H9 (cell line): ENCODE results near the gene ENO4. TPM values are rescaled to one million over a fixed set of nuclear protein-coding genes. Genes with fewer than 3 reads are reported as not detected.

ENCODE experiments used
- DNase-seq: peaks from one replicate; pipeline ENCODE4 v3.0.0-alpha.2; 2017
- H2AFZ ChIP-seq: one replicate; pipeline ENCODE4 v1.6.1; 2013; ENCODE audit warnings: mild to moderate bottlenecking, low read length, control low read depth, moderate library complexity
- H2AK5ac ChIP-seq: 2 replicates; pipeline ENCODE4 v1.6.1; 2013; ENCODE audit warnings: low read length, control low read depth, mixed read lengths; ENCODE audit not compliant: insufficient read length
- H2BK120ac ChIP-seq: one replicate; pipeline ENCODE4 v1.6.1; 2013; ENCODE audit warnings: low read depth, mild to moderate bottlenecking, low read length, control low read depth, inconsistent platforms; ENCODE audit not compliant: poor library complexity, severe bottlenecking
- H2BK12ac ChIP-seq: 2 replicates; pipeline ENCODE4 v1.6.1; 2013; ENCODE audit warnings: low read length, control low read depth, mixed read lengths, low read depth; ENCODE audit not compliant: insufficient read length
- H2BK15ac ChIP-seq: 2 replicates; pipeline ENCODE4 v1.6.1; 2013; ENCODE audit warnings: low read depth, low read length, control low read depth
- H2BK20ac ChIP-seq: one replicate; pipeline ENCODE4 v1.6.1; 2013; ENCODE audit warnings: low read depth, mild to moderate bottlenecking, low read length, control low read depth, inconsistent platforms; ENCODE audit not compliant: poor library complexity, severe bottlenecking
- H2BK5ac ChIP-seq: 2 replicates; pipeline ENCODE4 v1.6.1; 2013; ENCODE audit warnings: low read length, control low read depth, mixed read lengths; ENCODE audit not compliant: insufficient read length
- H3K14ac ChIP-seq: 2 replicates; pipeline ENCODE4 v1.6.1; 2013; ENCODE audit warnings: low read length, control low read depth; ENCODE audit not compliant: insufficient read depth
- H3K18ac ChIP-seq: 2 replicates; pipeline ENCODE4 v1.6.1; 2013; ENCODE audit warnings: low read depth, mild to moderate bottlenecking, mixed read lengths, low read length, control low read depth; ENCODE audit not compliant: insufficient read length
- H3K23ac ChIP-seq: 2 replicates; pipeline ENCODE4 v1.6.1; 2013; ENCODE audit warnings: low read length, control low read depth, mixed read lengths, low read depth; ENCODE audit not compliant: insufficient read length
- H3K23me2 ChIP-seq: 2 replicates; pipeline ENCODE4 v1.6.1; 2013; ENCODE audit warnings: low read depth, mild to moderate bottlenecking, mixed read lengths, low read length, control low read depth; ENCODE audit not compliant: insufficient read length, poor library complexity, severe bottlenecking
- H3K27ac ChIP-seq: 2 replicates; pipeline ENCODE4 v1.5.1; 2013; ENCODE audit warnings: low read length, control low read depth, mixed read lengths, low read depth; ENCODE audit not compliant: insufficient read length
- H3K27me3 ChIP-seq: 2 replicates; pipeline ENCODE4 v1.6.1; 2013; ENCODE audit warnings: low read length, control low read depth, inconsistent platforms; ENCODE audit not compliant: insufficient read depth
- H3K4ac ChIP-seq: 2 replicates; pipeline ENCODE4 v1.6.1; 2013; ENCODE audit warnings: low read depth, mild to moderate bottlenecking, control low read depth, inconsistent platforms, low read length, moderate library complexity
- H3K4me1 ChIP-seq: 2 replicates; pipeline ENCODE4 v1.6.1; 2013; ENCODE audit warnings: low read length, control low read depth, inconsistent platforms; ENCODE audit not compliant: insufficient read depth
- H3K4me2 ChIP-seq: 2 replicates; pipeline ENCODE4 v1.6.1; 2013; ENCODE audit warnings: low read length, control low read depth, mixed read lengths; ENCODE audit not compliant: insufficient read length, insufficient read depth
- H3K56ac ChIP-seq: 2 replicates; pipeline ENCODE4 v1.6.1; 2013; ENCODE audit warnings: low read depth, mild to moderate bottlenecking, mixed read lengths, low read length, control low read depth; ENCODE audit not compliant: insufficient read length
- H3K79me1 ChIP-seq: 2 replicates; pipeline ENCODE4 v1.6.1; 2013; ENCODE audit warnings: low read depth, mild to moderate bottlenecking, moderate library complexity, low read length, control low read depth, inconsistent platforms; ENCODE audit not compliant: insufficient read depth, poor library complexity, severe bottlenecking
- H3K79me2 ChIP-seq: 2 replicates; pipeline ENCODE4 v1.6.1; 2013; ENCODE audit warnings: low read length, control low read depth, inconsistent platforms; ENCODE audit not compliant: insufficient read depth
- H3K9ac ChIP-seq: 2 replicates; pipeline ENCODE4 v1.6.1; 2013; ENCODE audit warnings: low read length, control low read depth, mixed read lengths; ENCODE audit not compliant: insufficient read length; ENCODE audit errors: extremely low read depth
- H3K9me3 ChIP-seq: one replicate; pipeline ENCODE4 v1.6.1; 2013; ENCODE audit warnings: low read depth, low read length, inconsistent platforms; ENCODE audit not compliant: control insufficient read depth
- H3T11ph ChIP-seq: one replicate; pipeline ENCODE4 v1.6.1; 2013; ENCODE audit warnings: mild to moderate bottlenecking, low read length, control low read depth, inconsistent platforms
- H4K20me1 ChIP-seq: one replicate; pipeline ENCODE4 v1.6.1; 2013; ENCODE audit not compliant: control insufficient read depth, insufficient read length, insufficient read depth
- H4K5ac ChIP-seq: 2 replicates; pipeline ENCODE4 v1.6.1; 2013; ENCODE audit warnings: low read depth, mild to moderate bottlenecking, mixed read lengths, low read length, control low read depth; ENCODE audit not compliant: insufficient read length
- H4K8ac ChIP-seq: replicated peaks from 2 replicates; pipeline ENCODE4 v1.6.1; 2013; ENCODE audit warnings: low read length, control low read depth, mixed read lengths, low read depth; ENCODE audit not compliant: insufficient read length
- H4K91ac ChIP-seq: 2 replicates; pipeline ENCODE4 v1.6.1; 2013; ENCODE audit warnings: low read depth, mild to moderate bottlenecking, moderate library complexity, mixed read lengths, low read length, control low read depth; ENCODE audit not compliant: insufficient read length
- H3K27ac Mint-ChIP-seq, 3 experiments: 2 replicates in 2 of 3; 3 replicates in 1 of 3; pipeline ENCODE4 v1.8.0; 2020 to 2021; ENCODE audit warnings: mixed read lengths in 3 of 3, mild to moderate bottlenecking in 1 of 3, moderate library complexity in 1 of 3
- H3K27me3 Mint-ChIP-seq: 2 replicates; pipeline ENCODE4 v1.8.0; 2021; ENCODE audit warnings: low read depth, mild to moderate bottlenecking, moderate library complexity, mixed read lengths
- H3K36me3 Mint-ChIP-seq, 3 experiments: 2 replicates in 2 of 3; 3 replicates in 1 of 3; pipeline ENCODE4 v1.8.0; 2020 to 2021; ENCODE audit warnings: low read depth in 3 of 3, mixed read lengths in 3 of 3; ENCODE audit not compliant: insufficient read depth in 1 of 3
- H3K4me1 Mint-ChIP-seq, 2 experiments: 2 replicates each; pipeline ENCODE4 v1.8.0; 2020; ENCODE audit warnings: mixed read lengths in 2 of 2
- H3K4me3 Mint-ChIP-seq, 2 experiments: 2 replicates in 1 of 2; 3 replicates in 1 of 2; pipeline ENCODE4 v1.8.0; 2020 to 2021; ENCODE audit warnings: mild to moderate bottlenecking in 2 of 2, mixed read lengths in 2 of 2, moderate library complexity in 1 of 2
- H3K9me3 Mint-ChIP-seq, 2 experiments: 2 replicates in 1 of 2; 3 replicates in 1 of 2; pipeline ENCODE4 v1.8.0; 2020; ENCODE audit warnings: mild to moderate bottlenecking in 2 of 2, mixed read lengths in 2 of 2, moderate library complexity in 1 of 2
- CTCF ChIP-seq: fragments of 200-600 bp; sonication (generic); conservative IDR thresholded peaks from 3 replicates; pipeline ENCODE4 v1.8.0; 2021; ENCODE audit warnings: antibody characterized with exemption, mild to moderate bottlenecking
- WGBS: extraction: QIAGEN DNeasy Blood & Tissue Kit; methylation state at CpG from one replicate; pipeline ENCODE4 v1.1.7; 2013; ENCODE audit warnings: missing lambda C conversion rate, low lambda C conversion rate, mixed read lengths; ENCODE audit not compliant: insufficient read length; ENCODE audit errors: extremely low coverage; 5-methylcytosine and 5-hydroxymethylcytosine counted together
- long read RNA-seq: library from polyadenylated mRNA; unstranded; transcript quantifications from one replicate; pipeline ENCODE4 v2.0.0, GENCODE V29; 2020
- total RNA-seq: library from RNA; stranded (reverse); gene quantifications from 2 replicates; pipeline ENCODE4 v1.2.1, GENCODE V29; 2021

ENO4 gene, protein sequence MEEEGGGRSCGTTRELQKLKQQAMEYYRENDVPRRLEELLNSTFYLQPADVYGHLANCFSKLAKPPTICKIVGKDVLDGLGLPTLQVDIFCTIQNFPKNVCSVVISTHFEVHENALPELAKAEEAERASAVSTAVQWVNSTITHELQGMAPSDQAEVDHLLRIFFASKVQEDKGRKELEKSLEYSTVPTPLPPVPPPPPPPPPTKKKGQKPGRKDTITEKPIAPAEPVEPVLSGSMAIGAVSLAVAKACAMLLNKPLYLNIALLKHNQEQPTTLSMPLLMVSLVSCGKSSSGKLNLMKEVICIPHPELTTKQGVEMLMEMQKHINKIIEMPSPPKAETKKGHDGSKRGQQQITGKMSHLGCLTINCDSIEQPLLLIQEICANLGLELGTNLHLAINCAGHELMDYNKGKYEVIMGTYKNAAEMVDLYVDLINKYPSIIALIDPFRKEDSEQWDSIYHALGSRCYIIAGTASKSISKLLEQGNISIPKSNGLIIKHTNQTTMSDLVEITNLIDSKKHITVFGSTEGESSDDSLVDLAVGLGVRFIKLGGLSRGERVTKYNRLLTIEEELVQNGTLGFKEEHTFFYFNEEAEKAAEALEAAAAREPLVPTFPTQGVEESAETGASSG
- 0.18 and 0.26 TPM in 2 replicates for total RNA-seq
- long read RNA-seq, partial matches to known transcripts: 0 of 2 reads
- long read RNA-seq, other reads (novel, unspliced or antisense): 2 of 2 reads

DNA sequence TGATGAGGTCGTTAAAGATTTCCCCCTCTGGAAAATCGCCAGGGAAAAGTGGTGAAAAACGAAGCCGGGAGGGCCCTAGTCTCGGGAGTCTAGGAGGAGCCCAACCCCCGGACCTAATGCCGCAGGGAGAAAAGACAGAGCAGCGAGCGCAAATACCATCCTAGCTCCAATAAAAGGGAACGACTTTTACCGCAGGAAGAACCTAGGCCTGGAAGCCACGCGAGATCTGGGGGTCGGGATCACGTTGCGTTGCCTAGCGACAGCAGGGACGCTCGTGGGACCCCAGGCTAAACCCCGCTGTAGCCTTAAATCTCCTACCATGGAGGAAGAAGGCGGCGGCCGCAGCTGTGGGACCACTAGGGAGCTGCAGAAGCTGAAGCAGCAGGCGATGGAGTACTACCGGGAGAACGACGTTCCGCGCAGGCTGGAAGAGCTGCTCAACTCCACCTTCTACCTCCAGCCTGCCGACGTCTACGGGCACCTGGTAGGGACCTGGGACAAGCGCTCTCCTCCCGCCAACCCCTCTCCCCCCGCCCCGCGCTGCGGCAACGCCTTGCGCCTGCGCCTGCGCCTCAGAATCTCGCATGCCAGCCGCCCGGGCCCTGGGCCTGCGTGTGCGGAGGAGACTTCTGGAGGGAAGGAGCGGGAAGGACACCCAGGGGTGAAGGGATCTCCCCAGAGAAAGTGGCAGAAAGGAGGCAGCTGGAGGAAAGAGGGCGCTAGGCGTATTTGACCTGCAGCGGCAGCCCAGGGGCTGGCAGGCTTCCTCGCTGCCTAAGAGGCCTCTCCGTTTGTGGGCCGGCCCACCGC, at the start of gene ENO4:
TSS of gene ENO4 (plus strand) at position 252 of the 810 bp plus-strand sequence. CDS start at position 320, 68 bp downstream.
- peak within 1 kb of the TSS in 2 of 3 experiments; percentile 49 to 89; a peak in 4 of 7 replicates for H3K27ac Mint-ChIP-seq
- H2AFZ ChIP-seq: no peak within 1 kb of the TSS

More for the DNA sequence above, at the start of gene ENO4:
- peak within 1 kb of the TSS; percentile 44 for H3K9ac ChIP-seq
- no CpG with 5 or more reads among the region's 55 CpGs for WGBS
- H2BK120ac ChIP-seq: no peak within 1 kb of the TSS
- H3K18ac ChIP-seq: peak within 1 kb of the TSS; percentile 51
- no peak within 1 kb of the TSS for H2AK5ac ChIP-seq
- no peak within 1 kb of the TSS for H4K91ac ChIP-seq
- no peaks in the 10 kb centered on the region for H4K20me1 ChIP-seq
- H3K36me3 Mint-ChIP-seq: no peaks in the 10 kb centered on the region; a peak in 1 of 7 replicates
- H3K23me2 ChIP-seq: peaks cover 9% of the 10 kb centered on the region
- no peak within 1 kb of the TSS for H3K27ac ChIP-seq
- no peaks in the 10 kb centered on the region for H3K9me3 ChIP-seq
- H4K8ac ChIP-seq: no peak within 1 kb of the TSS
- no peak within 1 kb of the TSS for H4K5ac ChIP-seq
- no peaks in the 10 kb centered on the region; a peak in 1 of 5 replicates for H3K9me3 Mint-ChIP-seq
- H3K4ac ChIP-seq: no peak within 1 kb of the TSS
- peaks cover 10% of the 10 kb centered on the region; the same call in 1 of the 2 replicates for H3K4me1 ChIP-seq
- H3K4me2 ChIP-seq: peak within 1 kb of the TSS; percentile 67
- no peak within 1 kb of the TSS for H2BK15ac ChIP-seq
- no peak within 1 kb of the TSS for H3K56ac ChIP-seq
- no peak within 1 kb of the TSS for H3T11ph ChIP-seq
- H3K4me3 Mint-ChIP-seq: peak within 1 kb of the TSS; percentile 85 to 90
- H3K27me3 ChIP-seq: no peaks in the 10 kb centered on the region
- no peak within 1 kb of the TSS for H2BK20ac ChIP-seq
- H3K79me1 ChIP-seq: no peaks in the 10 kb centered on the region
- TF ChIP-seq CTCF: no peak
- H3K14ac ChIP-seq: peak within 1 kb of the TSS; percentile 67; the same call in 1 of the 2 replicates
- H3K23ac ChIP-seq: no peak within 1 kb of the TSS
- peaks cover 28 to 30% of the 10 kb centered on the region in 2 experiments for H3K4me1 Mint-ChIP-seq
- H2BK12ac ChIP-seq: no peak within 1 kb of the TSS
- no peak within 1 kb of the TSS for H2BK5ac ChIP-seq
- H3K27me3 Mint-ChIP-seq: peaks cover 32% of the 10 kb centered on the region
- H3K79me2 ChIP-seq: no peaks in the 10 kb centered on the region
- peak; percentile 94 for DNase-seq
